Thyroid gland (tissue), 4 donors: ENCODE data around the gene NR1I2. TPM values are rescaled to one million over a fixed set of nuclear protein-coding genes. Genes with fewer than 3 reads are reported as not detected.

Source experiments
- DNase-seq, 2 donors: peaks; one replicate each; pipeline ENCODE4 v3.0.0-alpha.2; 2019
- H3K27ac ChIP-seq, 3 donors: fragments of 200-600 bp; sonication (generic); 1 replicate in 2 of 3; 2 replicates in 1 of 3; pipeline ENCODE4 v1.5.1; 2016 to 2019; ENCODE audit warnings: mild to moderate bottlenecking in 1 of 3, moderate library complexity in 1 of 3
- H3K27me3 ChIP-seq: fragments of 200-600 bp; sonication (generic); one replicate; pipeline ENCODE4 v1.5.1; 2019
- H3K36me3 ChIP-seq, 2 donors: fragments of 200-600 bp; sonication (generic); one replicate each; pipeline ENCODE4 v1.5.1; 2016 to 2019
- H3K4me1 ChIP-seq, 2 donors: fragments of 200-600 bp; sonication (generic); one replicate each; pipeline ENCODE4 v1.5.1; 2017 to 2019
- H3K4me3 ChIP-seq, 3 donors: fragments of 200-600 bp; sonication (generic); replicated peaks in 1 of 3; 1 replicate in 2 of 3; 2 replicates in 1 of 3; pipeline ENCODE4 v1.5.1; 2016; ENCODE audit warnings: mild to moderate bottlenecking in 1 of 3
- H3K9me3 ChIP-seq: fragments of 200-600 bp; sonication (generic); one replicate; pipeline ENCODE4 v1.5.1; 2017
- POLR2A ChIP-seq, 2 donors: fragments of 450-650 bp; IDR thresholded peaks; one replicate each; pipeline ENCODE4 v1.6.1; 2017; ENCODE audit warnings: antibody characterized with exemption in 2 of 2, mild to moderate bottlenecking in 2 of 2, moderate library complexity in 1 of 2
- WGBS, 2 donors: methylation state at CpG; one replicate each; pipeline ENCODE4 v1.1.5; 2017; 5-methylcytosine and 5-hydroxymethylcytosine counted together
- intact Hi-C: fragments of 100-400 bp; cut with DNase I; formaldehyde crosslinking; loops from one replicate; pipeline ENCODE4 v1.15.1; 2023
- total RNA-seq, 4 donors: library from RNA; depleted of rRNA; stranded (reverse); fragments of >200 nt; gene quantifications; one replicate each; pipeline ENCODE4 v1.2.3, GENCODE V29; 2016
- TF ChIP-seq, protein P1 (sequence below), 6 experiments: fragments of 200-600 bp in 3 of 6; fragments of 450-650 bp in 3 of 6; sonication (generic) in 3 of 6; IDR thresholded peaks; one replicate each; pipeline ENCODE4 v1.5.1; 2016 to 2019; ENCODE audit warnings: antibody characterized with exemption in 6 of 6, mild to moderate bottlenecking in 2 of 6, inconsistent platforms in 1 of 6, moderate library complexity in 1 of 6

The NR1I2 gene
- total RNA-seq, 4 donors from 2014 or later = 0.54 to 0.67 TPM; not detected in 2

DNA sequence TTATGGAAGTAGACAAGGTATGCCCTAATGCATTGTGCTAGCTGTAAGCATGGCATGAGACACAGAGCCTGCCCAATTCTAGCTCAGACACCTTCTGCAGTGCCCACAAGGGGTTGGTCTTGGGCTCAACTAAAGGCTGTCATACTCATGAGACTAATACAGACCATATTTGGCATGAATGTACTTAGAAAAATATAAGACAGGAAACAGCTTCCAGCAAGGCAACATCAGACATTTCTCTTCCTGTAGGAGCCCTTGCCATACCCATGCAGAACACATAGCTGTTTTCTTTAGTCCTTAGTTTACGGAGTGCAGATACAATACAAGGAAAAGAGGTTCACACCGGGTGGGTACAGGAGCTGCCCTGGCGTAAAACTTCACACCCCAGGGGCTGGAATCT is 30.5 kb upstream of the NR1I2 start:
- WGBS, 2 donors = 83 to 92% methylated on average over 3 of the region's 3 CpGs

DNA sequence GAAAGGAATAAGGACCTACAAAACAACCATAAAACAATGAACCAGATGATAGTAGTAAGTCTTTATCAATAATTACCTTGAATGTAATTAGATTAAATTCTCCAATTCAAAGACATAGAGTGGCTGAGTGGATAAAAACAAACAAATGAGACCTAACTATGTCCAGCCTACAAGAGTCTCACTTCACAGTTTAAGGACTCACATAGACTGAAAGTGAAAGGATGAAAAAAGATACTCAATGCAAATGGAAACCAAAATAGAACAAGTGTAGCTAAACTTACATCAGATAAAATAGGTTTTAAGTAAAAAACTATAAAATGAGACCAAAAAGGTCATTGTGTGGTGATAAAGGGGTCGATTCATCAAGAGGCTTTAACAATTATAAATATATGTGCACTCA is 21.9 kb upstream of the NR1I2 start:
- H3K27me3 ChIP-seq = no peaks in the 10 kb centered on the region
- 91% methylated on average over 1 of the region's 1 CpG for WGBS, 2 donors
- intact Hi-C loops = no loop called here

More for the DNA sequence above, 30.5 kb upstream of the NR1I2 start:
- intact Hi-C loops = no loop called here
- Histone ChIP-seq H3K27me3 (no peaks in the 10 kb centered on the region), H3K4me3 (no peak overlapping the region), H3K9me3 (no peaks in the 10 kb centered on the region), H3K27ac (no peak overlapping the region), H3K36me3 (peaks cover 0 to 20% of the 10 kb centered on the region in 2 donors), H3K4me1 (no peaks in the 10 kb centered on the region)
- no peak for DNase-seq
- TF ChIP-seq, protein P1, sequence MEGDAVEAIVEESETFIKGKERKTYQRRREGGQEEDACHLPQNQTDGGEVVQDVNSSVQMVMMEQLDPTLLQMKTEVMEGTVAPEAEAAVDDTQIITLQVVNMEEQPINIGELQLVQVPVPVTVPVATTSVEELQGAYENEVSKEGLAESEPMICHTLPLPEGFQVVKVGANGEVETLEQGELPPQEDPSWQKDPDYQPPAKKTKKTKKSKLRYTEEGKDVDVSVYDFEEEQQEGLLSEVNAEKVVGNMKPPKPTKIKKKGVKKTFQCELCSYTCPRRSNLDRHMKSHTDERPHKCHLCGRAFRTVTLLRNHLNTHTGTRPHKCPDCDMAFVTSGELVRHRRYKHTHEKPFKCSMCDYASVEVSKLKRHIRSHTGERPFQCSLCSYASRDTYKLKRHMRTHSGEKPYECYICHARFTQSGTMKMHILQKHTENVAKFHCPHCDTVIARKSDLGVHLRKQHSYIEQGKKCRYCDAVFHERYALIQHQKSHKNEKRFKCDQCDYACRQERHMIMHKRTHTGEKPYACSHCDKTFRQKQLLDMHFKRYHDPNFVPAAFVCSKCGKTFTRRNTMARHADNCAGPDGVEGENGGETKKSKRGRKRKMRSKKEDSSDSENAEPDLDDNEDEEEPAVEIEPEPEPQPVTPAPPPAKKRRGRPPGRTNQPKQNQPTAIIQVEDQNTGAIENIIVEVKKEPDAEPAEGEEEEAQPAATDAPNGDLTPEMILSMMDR (IDR thresholded peaks at IDR 0.05) = no peak
- no peak for TF ChIP-seq POLR2A (IDR thresholded peaks at IDR 0.05)

DNA sequence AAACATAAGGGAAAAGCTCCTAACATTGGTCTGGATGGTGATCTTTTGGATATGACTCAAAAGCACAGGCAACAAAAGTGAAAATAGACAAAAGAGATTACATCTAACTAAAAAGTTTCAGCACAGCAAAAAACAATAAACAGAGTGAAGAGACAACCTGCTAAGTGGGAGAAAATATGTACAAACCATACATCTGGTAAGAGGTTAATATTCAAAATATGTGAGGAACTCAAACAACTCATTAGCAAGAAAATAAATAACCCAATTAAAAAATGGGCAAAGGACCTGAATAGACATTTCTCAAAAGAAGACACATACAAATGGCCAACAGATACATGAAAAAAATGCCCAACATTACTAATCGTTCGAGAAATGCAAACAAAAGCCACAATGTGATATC is 19.0 kb upstream of the NR1I2 start:
- intact Hi-C loops = no loop called here
- 94 to 95% methylated on average over 2 of the region's 2 CpGs for whole genome bisulfite sequencing, 2 donors
- Histone ChIP-seq H3K36me3 (no peaks in the 10 kb centered on the region), H3K9me3 (no peaks in the 10 kb centered on the region), H3K27me3 (no peaks in the 10 kb centered on the region), H3K27ac (no peak overlapping the region), H3K4me1 (no peaks in the 10 kb centered on the region), H3K4me3 (no peak overlapping the region)
- no peak for DNase-seq
- no peak for TF ChIP-seq POLR2A (IDR thresholded peaks at IDR 0.05)
- TF ChIP-seq, protein P1 (IDR thresholded peaks at IDR 0.05) = no peak

More for the DNA sequence above, 21.9 kb upstream of the NR1I2 start:
- TF ChIP-seq, protein P1 (IDR thresholded peaks at IDR 0.05) = no peak
- no peak for TF ChIP-seq POLR2A (IDR thresholded peaks at IDR 0.05)
- H3K9me3 ChIP-seq = no peaks in the 10 kb centered on the region
- no peaks in the 10 kb centered on the region for H3K36me3 ChIP-seq
- H3K4me3 ChIP-seq = no peak overlapping the region
- H3K4me1 ChIP-seq = no peaks in the 10 kb centered on the region
- no peak overlapping the region for H3K27ac ChIP-seq
- no peak for DNase-seq

DNA sequence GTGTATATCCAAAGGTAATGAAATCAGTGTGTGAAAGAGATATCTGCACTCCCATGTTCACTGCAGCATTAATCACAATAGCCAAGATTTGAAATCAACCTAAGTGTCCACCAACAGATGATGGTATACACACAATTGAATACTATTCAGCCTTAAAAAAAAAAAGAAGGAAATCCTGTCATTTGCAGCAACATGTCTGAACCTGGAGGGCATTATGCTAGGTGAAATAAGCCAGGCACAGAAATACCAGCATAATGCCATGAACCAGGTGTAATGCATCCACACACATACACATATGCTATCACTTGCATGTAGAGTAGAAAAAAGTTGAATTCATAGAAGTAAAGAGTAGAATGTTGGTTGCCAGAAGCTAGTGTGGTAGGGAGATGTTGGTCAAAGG is 18.4 kb upstream of the NR1I2 start:
- no peaks in the 10 kb centered on the region for H3K4me1 ChIP-seq
- intact Hi-C loops = no loop called here
- H3K4me3 ChIP-seq = no peak overlapping the region
- DNase-seq = no peak
- no peak overlapping the region for H3K27ac ChIP-seq
- H3K9me3 ChIP-seq = no peaks in the 10 kb centered on the region
- no peaks in the 10 kb centered on the region for H3K27me3 ChIP-seq
- TF ChIP-seq POLR2A (IDR thresholded peaks at IDR 0.05) = no peak
- TF ChIP-seq, protein P1 (IDR thresholded peaks at IDR 0.05) = no peak
- no peaks in the 10 kb centered on the region for H3K36me3 ChIP-seq

DNA sequence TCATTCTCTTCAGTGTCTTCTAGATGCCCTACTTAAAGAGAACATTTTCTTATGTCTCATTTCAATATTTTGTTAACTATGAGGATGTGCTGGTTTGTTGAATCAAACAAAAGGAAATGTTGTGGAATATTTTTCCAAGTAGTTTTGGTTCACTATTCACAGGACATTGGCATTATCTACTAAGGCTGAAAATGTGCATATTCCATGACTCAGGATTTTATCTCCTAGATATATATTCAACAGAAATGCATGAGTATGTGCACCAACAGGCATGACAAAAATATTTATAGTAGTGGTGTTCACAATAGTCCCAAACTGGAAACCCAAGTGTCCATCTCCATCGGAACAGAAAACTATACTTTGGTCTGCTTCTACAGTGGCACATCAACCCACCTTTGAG is 16.7 kb upstream of the NR1I2 start:
- no peaks in the 10 kb centered on the region for H3K27me3 ChIP-seq
- DNase-seq = no peak
- H3K9me3 ChIP-seq = no peaks in the 10 kb centered on the region
- no peak overlapping the region for H3K4me3 ChIP-seq
- no peaks in the 10 kb centered on the region for H3K36me3 ChIP-seq
- TF ChIP-seq, protein P1 (IDR thresholded peaks at IDR 0.05) = no peak
- no peak for TF ChIP-seq POLR2A (IDR thresholded peaks at IDR 0.05)
- intact Hi-C loops = no loop called here
- H3K4me1 ChIP-seq = no peaks in the 10 kb centered on the region
- H3K27ac ChIP-seq = no peak overlapping the region
- WGBS, 2 donors = 90 to 96% methylated on average over 1 of the region's 1 CpG
